SK-N-SH treated with all-trans-retinoic acid at 6 μM for 48 hours (cell line): Measurements from ENCODE around the gene BTBD16.

Experiments used
- POU6F1 ChIP-seq: fragments of 250-450 bp; sonication (Bioruptor Pico); IDR thresholded peaks from 2 replicates; pipeline ENCODE4 v1.8.0; 2021; ENCODE audit warnings: low read depth, mild to moderate bottlenecking, moderate library complexity, borderline replicate concordance
- ZFP30 ChIP-seq: fragments of 450-650 bp; formaldehyde crosslinking; IDR thresholded peaks from 2 replicates; pipeline ENCODE4 v1.5.0; 2022; ENCODE audit warnings: mild to moderate bottlenecking, moderate library complexity
- TF ChIP-seq, protein P1 (sequence below): fragments of 250-450 bp; sonication (Bioruptor Pico); IDR thresholded peaks from 2 replicates; pipeline ENCODE4 v1.5.1; 2020; ENCODE audit warnings: low read depth, mild to moderate bottlenecking, moderate library complexity

DNA sequence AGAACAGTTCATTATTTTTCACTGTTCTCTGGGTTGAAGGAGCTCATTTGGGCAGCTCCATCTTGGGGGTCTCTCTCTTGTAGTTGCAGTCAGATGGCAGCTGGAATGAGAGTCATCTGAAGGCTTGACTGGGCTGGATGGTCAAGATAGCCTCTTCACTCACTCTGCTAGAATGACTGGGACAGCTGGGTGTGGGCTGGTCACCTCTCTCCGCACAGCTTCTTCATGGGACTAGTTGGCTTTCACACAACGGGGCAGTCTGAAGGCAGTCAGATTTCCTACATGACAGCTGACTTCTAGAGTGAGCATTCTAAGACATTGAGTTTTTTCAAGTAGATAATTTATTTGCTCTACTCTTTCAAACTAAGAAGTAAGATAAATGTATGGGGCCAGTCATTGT is 116.5 kb downstream of the BTBD16 start:
- TF ChIP-seq, protein P1, sequence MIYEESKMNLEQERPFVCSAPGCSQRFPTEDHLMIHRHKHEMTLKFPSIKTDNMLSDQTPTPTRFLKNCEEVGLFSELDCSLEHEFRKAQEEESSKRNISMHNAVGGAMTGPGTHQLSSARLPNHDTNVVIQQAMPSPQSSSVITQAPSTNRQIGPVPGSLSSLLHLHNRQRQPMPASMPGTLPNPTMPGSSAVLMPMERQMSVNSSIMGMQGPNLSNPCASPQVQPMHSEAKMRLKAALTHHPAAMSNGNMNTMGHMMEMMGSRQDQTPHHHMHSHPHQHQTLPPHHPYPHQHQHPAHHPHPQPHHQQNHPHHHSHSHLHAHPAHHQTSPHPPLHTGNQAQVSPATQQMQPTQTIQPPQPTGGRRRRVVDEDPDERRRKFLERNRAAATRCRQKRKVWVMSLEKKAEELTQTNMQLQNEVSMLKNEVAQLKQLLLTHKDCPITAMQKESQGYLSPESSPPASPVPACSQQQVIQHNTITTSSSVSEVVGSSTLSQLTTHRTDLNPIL (CRISPR knock-in tag), result no peak
- TF ChIP-seq ZFP30, result no peak
- no peak for TF ChIP-seq POU6F1 (CRISPR knock-in tag)
